PFSK-1 (cell line): Measurements from ENCODE around the gene PKN1.

Source experiments
- FOXP2 ChIP-seq: optimal IDR thresholded peaks from 2 replicates; pipeline ENCODE3; 2011; ENCODE audit warnings: borderline replicate concordance, control low read depth, inconsistent platforms; ENCODE audit not compliant: insufficient read depth; ENCODE audit errors: extremely low read length, extremely low read depth
- POLR2AphosphoS5 ChIP-seq: IDR thresholded peaks from 2 replicates; pipeline ENCODE4 v1.6.1; 2012; ENCODE audit warnings: low read depth, mild to moderate bottlenecking, control low read depth, low read length, moderate library complexity
- REST ChIP-seq, 2 experiments: IDR thresholded peaks; 2 replicates each; pipeline versions ENCODE4 v1.6.1 to v1.8.0; 2011 to 2012; ENCODE audit warnings: low read depth in 2 of 2, low read length in 2 of 2, control low read depth in 1 of 2, inconsistent platforms in 1 of 2, mild to moderate bottlenecking in 1 of 2, moderate library complexity in 1 of 2; ENCODE audit not compliant: insufficient read depth in 1 of 2
- SIN3A ChIP-seq: IDR thresholded peaks from 2 replicates; pipeline ENCODE4 v1.6.1; 2012; ENCODE audit warnings: mild to moderate bottlenecking, low read length, moderate library complexity, borderline replicate concordance; ENCODE audit not compliant: insufficient read depth
- TAF1 ChIP-seq: IDR thresholded peaks from 2 replicates; pipeline ENCODE4 v1.6.1; 2012; ENCODE audit warnings: low read length, control low read depth, borderline replicate concordance; ENCODE audit not compliant: insufficient read depth

The PKN1 gene

GRCh38 chr19:14400951-14401431 is 32.1 kb upstream of the PKN1 start:
- TF ChIP-seq TAF1 (no peak), POLR2AphosphoS5 (no peak), FOXP2 (no peak), SIN3A (no peak), REST (IDR thresholded peaks at IDR 0.05; ENCODE audit: insufficient read depth in 1 of 2, low read depth in 2 of 2, low read length in 2 of 2) (no peak)

- no peak for TF ChIP-seq SIN3A
Measured at GRCh38 chr19:14401468-14402195, 31.5 kb upstream of the PKN1 start.

GRCh38 chr19:14402332-14403144 is 30.6 kb upstream of the PKN1 start:
- TF ChIP-seq REST (IDR thresholded peaks at IDR 0.05; ENCODE audit: insufficient read depth in 1 of 2, low read depth in 2 of 2, low read length in 2 of 2), result no peak

GRCh38 chr19:14404312-14404711 is 28.8 kb upstream of the PKN1 start:
- TF ChIP-seq POLR2AphosphoS5, result no peak
- TF ChIP-seq REST (IDR thresholded peaks at IDR 0.05; ENCODE audit: insufficient read depth in 1 of 2, low read depth in 2 of 2, low read length in 2 of 2), result no peak
- no peak for TF ChIP-seq FOXP2
- TF ChIP-seq TAF1, result no peak
- no peak for TF ChIP-seq SIN3A

GRCh38 chr19:14405380-14405757 is 27.7 kb upstream of the PKN1 start:
- TF ChIP-seq FOXP2 (no peak), SIN3A (no peak), TAF1 (no peak), REST (IDR thresholded peaks at IDR 0.05; ENCODE audit: insufficient read depth in 1 of 2, low read depth in 2 of 2, low read length in 2 of 2) (no peak), POLR2AphosphoS5 (no peak)
